Liver (tissue), 9 donors: ENCODE results near the gene RNASEH2A. TPM values are rescaled to one million over a fixed set of nuclear protein-coding genes. Genes with fewer than 3 reads are reported as not detected.

ENCODE experiments used
- DNase-seq: peaks from one replicate; pipeline ENCODE4 v3.0.0-alpha.2; 2017; ENCODE audit warnings: low spot score
- H3K27ac ChIP-seq, 2 donors: one replicate each; pipeline ENCODE4 v1.7.0; 2013; ENCODE audit warnings: inconsistent platforms in 2 of 2, low read length in 2 of 2, control low read depth in 1 of 2, low read depth in 1 of 2, mild to moderate bottlenecking in 1 of 2
- H3K27me3 ChIP-seq, 4 donors: one replicate each; pipeline versions ENCODE4 v1.6.1 to v1.7.0; 2013; ENCODE audit warnings: low read length in 3 of 4, inconsistent platforms in 1 of 4, mild to moderate bottlenecking in 1 of 4, moderate library complexity in 1 of 4; ENCODE audit not compliant: control insufficient read depth in 4 of 4, insufficient read depth in 4 of 4
- H3K36me3 ChIP-seq, 4 donors: one replicate each; pipeline versions ENCODE4 v1.6.1 to v1.7.0; 2013; ENCODE audit warnings: low read length in 3 of 4, mild to moderate bottlenecking in 3 of 4, low read depth in 1 of 4, moderate library complexity in 1 of 4; ENCODE audit not compliant: control insufficient read depth in 4 of 4, insufficient read depth in 3 of 4
- H3K4me1 ChIP-seq, 4 donors: one replicate each; pipeline versions ENCODE4 v1.6.1 to v1.7.0; 2013; ENCODE audit warnings: low read length in 3 of 4, mild to moderate bottlenecking in 3 of 4, moderate library complexity in 1 of 4; ENCODE audit not compliant: control insufficient read depth in 4 of 4, insufficient read depth in 4 of 4
- H3K4me3 ChIP-seq, 3 donors: one replicate each; pipeline versions ENCODE4 v1.6.1 to v1.7.0; 2013; ENCODE audit warnings: low read length in 3 of 3, control low read depth in 1 of 3, low read depth in 1 of 3, mild to moderate bottlenecking in 1 of 3
- H3K9ac ChIP-seq, 2 donors: one replicate each; pipeline ENCODE4 v1.7.0; 2013; ENCODE audit warnings: low read length in 2 of 2, mild to moderate bottlenecking in 2 of 2, moderate library complexity in 2 of 2, control low read depth in 1 of 2, low read depth in 1 of 2
- H3K9me3 ChIP-seq, 4 donors: one replicate each; pipeline versions ENCODE4 v1.6.1 to v1.7.0; 2013; ENCODE audit warnings: low read length in 3 of 4; ENCODE audit not compliant: control insufficient read depth in 4 of 4
- EGR1 ChIP-seq, 2 donors: IDR thresholded peaks; 2 replicates each; pipeline ENCODE4 v1.6.1; 2016 to 2018; ENCODE audit warnings: antibody characterized with exemption in 2 of 2, low read depth in 2 of 2
- FOXA1 ChIP-seq: IDR thresholded peaks from 2 replicates; pipeline ENCODE4 v1.6.1; 2016; ENCODE audit warnings: antibody characterized with exemption
- FOXA2 ChIP-seq: IDR thresholded peaks from 2 replicates; pipeline ENCODE4 v1.6.1; 2016; ENCODE audit warnings: antibody characterized with exemption
- GABPA ChIP-seq, 2 donors: IDR thresholded peaks in 1 of 2; conservative IDR thresholded peaks in 1 of 2; 2 replicates each; pipeline ENCODE4 v1.6.1; 2016; ENCODE audit warnings: antibody characterized with exemption in 2 of 2, mild to moderate bottlenecking in 1 of 2, moderate library complexity in 1 of 2
- HNF4A ChIP-seq, 2 donors: conservative IDR thresholded peaks; 2 replicates each; pipeline ENCODE4 v1.6.1; 2016; ENCODE audit warnings: antibody characterized with exemption in 2 of 2, mild to moderate bottlenecking in 2 of 2
- HNF4G ChIP-seq: IDR thresholded peaks from 2 replicates; pipeline ENCODE4 v1.6.1; 2016; ENCODE audit warnings: antibody characterized with exemption
- JUND ChIP-seq, 2 donors: IDR thresholded peaks; 2 replicates each; pipeline ENCODE4 v1.6.1; 2016; ENCODE audit warnings: antibody characterized with exemption in 2 of 2
- NR2F2 ChIP-seq: IDR thresholded peaks from 2 replicates; pipeline ENCODE4 v1.6.1; 2016; ENCODE audit warnings: antibody characterized with exemption
- RAD21 ChIP-seq, 2 donors: IDR thresholded peaks; 2 replicates each; pipeline ENCODE4 v1.6.1; 2016; ENCODE audit warnings: antibody characterized with exemption in 2 of 2, mild to moderate bottlenecking in 2 of 2
- RXRA ChIP-seq, 2 donors: IDR thresholded peaks; 2 replicates each; pipeline ENCODE4 v1.6.1; 2017 to 2018; ENCODE audit warnings: antibody characterized with exemption in 2 of 2, mild to moderate bottlenecking in 1 of 2
- SP1 ChIP-seq: IDR thresholded peaks from 2 replicates; pipeline ENCODE4 v1.6.1; 2018; ENCODE audit warnings: antibody characterized with exemption, mild to moderate bottlenecking
- TAF1 ChIP-seq: conservative IDR thresholded peaks from 2 replicates; pipeline ENCODE4 v1.6.1; 2016; ENCODE audit warnings: antibody characterized with exemption, mild to moderate bottlenecking
- YY1 ChIP-seq: IDR thresholded peaks from 2 replicates; pipeline ENCODE4 v1.6.1; 2016; ENCODE audit warnings: antibody characterized with exemption, mild to moderate bottlenecking
- WGBS: extraction: QIAGEN DNeasy Blood & Tissue Kit; methylation state at CpG from one replicate; pipeline ENCODE4 v1.1.7; 2013; 5-methylcytosine and 5-hydroxymethylcytosine counted together
- polyA plus RNA-seq, 2 donors: library from polyadenylated mRNA; stranded (reverse) in 1 of 2; unstranded in 1 of 2; fragments of 200-250 nt in 1 of 2; fragments of >200 nt in 1 of 2; fragmentation: Nextera tagmentation in 1 of 2; extraction: Ambion mirVana in 1 of 2; gene quantifications; one replicate each; pipeline versions ENCODE4 v1.2.1 to v1.2.3, GENCODE V29; 2013 to 2015
- total RNA-seq, 2 donors: library from RNA; depleted of rRNA; stranded (reverse); fragments of >200 nt; gene quantifications; one replicate each; pipeline ENCODE4 v1.2.3, GENCODE V29; 2014
- TF ChIP-seq, protein P1 (sequence below): fragments of 150-350 bp; IDR thresholded peaks from 2 replicates; pipeline ENCODE4 v1.5.1; 2017; ENCODE audit warnings: improper control_type of control experiment, low read depth, low read length; ENCODE audit not compliant: missing input control
- TF ChIP-seq, protein P2 (sequence below): IDR thresholded peaks from 2 replicates; pipeline ENCODE4 v1.6.1; 2016; ENCODE audit warnings: antibody characterized with exemption
- TF ChIP-seq, protein P3 (sequence below): IDR thresholded peaks from 2 replicates; pipeline ENCODE4 v1.6.1; 2016; ENCODE audit warnings: antibody characterized with exemption, mild to moderate bottlenecking
- donor health status: healthy.
- donor health status: healthy.
- donor health status: healthy.
- donor health status: healthy.
- donor health status: healthy.

RNASEH2A gene
- total and polyA plus RNA-seq, 4 donors: 1.8 to 17.5 (median 3.5) TPM

DNA sequence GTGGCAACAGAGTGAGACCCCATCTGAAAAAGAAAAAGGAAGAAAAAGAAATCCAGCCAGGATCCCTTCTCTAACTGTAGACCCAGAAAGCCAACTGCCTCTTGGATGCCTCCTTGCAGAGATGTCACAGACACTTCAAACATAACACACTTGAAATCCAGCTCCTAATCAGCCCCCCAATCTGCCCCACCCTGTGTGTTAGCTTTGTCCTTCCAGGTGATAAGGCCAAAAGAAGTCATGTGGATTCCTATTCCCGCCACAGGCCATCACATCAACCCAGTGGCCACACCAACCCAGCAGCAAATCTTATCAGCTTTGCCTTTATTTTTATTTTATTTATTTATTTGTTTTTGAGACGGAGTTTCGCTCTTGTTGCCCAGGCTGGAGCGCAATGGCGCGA is 46.7 kb upstream of the RNASEH2A start:
- Histone ChIP-seq H3K27ac (no peak overlapping the region), H3K9me3 (no peaks in the 10 kb centered on the region), H3K4me1 (peaks cover 2 to 14% (median 6%) of the 10 kb centered on the region in 4 donors), H3K9ac (no peak overlapping the region), H3K4me3 (no peak overlapping the region), H3K36me3 (peaks cover 2 to 12% (median 6%) of the 10 kb centered on the region in 4 donors), H3K27me3 (no peaks in the 10 kb centered on the region)
- TF ChIP-seq, protein P1, sequence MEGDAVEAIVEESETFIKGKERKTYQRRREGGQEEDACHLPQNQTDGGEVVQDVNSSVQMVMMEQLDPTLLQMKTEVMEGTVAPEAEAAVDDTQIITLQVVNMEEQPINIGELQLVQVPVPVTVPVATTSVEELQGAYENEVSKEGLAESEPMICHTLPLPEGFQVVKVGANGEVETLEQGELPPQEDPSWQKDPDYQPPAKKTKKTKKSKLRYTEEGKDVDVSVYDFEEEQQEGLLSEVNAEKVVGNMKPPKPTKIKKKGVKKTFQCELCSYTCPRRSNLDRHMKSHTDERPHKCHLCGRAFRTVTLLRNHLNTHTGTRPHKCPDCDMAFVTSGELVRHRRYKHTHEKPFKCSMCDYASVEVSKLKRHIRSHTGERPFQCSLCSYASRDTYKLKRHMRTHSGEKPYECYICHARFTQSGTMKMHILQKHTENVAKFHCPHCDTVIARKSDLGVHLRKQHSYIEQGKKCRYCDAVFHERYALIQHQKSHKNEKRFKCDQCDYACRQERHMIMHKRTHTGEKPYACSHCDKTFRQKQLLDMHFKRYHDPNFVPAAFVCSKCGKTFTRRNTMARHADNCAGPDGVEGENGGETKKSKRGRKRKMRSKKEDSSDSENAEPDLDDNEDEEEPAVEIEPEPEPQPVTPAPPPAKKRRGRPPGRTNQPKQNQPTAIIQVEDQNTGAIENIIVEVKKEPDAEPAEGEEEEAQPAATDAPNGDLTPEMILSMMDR: no peak
- TF ChIP-seq FOXA2 (no peak), GABPA (IDR thresholded peaks at IDR 0.05 in 1 of 2, conservative IDR thresholded peaks at IDR 0.05 in 1 of 2) (no peak)
- 92% methylated on average over 6 of the region's 6 CpGs for WGBS
- no peak for DNase-seq

DNA sequence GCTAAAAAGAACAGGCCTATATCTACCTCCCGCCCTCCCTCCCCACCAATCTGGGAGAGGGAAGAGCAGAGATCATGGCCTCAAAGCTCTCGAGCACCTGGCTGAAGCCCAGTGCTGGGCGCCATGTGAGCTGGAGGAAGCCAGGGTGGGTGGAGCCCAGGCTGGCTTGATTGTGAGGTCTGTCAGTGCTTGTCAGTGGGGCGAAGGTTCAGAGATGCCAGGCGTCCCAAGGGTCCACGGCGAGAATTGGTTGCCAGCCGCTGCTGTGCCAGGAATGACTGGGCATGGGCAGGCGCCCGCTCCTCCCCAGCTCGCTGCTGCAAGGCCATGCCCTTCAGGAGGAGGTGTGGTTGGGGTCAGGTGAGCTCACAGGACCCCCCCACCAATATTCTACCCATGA is 43.3 kb upstream of the RNASEH2A start:
- Histone ChIP-seq H3K4me1 (peaks cover 0 to 15% (median 1%) of the 10 kb centered on the region in 4 donors), H3K36me3 (peaks cover 4 to 18% (median 8%) of the 10 kb centered on the region in 4 donors), H3K27me3 (no peaks in the 10 kb centered on the region), H3K27ac (no peak overlapping the region), H3K9me3 (no peaks in the 10 kb centered on the region), H3K9ac (no peak overlapping the region), H3K4me3 (no peak overlapping the region)
- 68% methylated on average over 11 of the region's 11 CpGs for WGBS
- DNase-seq: no peak
- TF ChIP-seq FOXA1 (no peak), JUND (IDR thresholded peaks at IDR 0.05) (no peak), NR2F2 (no peak), HNF4A (conservative IDR thresholded peaks at IDR 0.05) (no peak), RAD21 (IDR thresholded peaks at IDR 0.05) (no peak), RXRA (IDR thresholded peaks at IDR 0.05) (no peak), SP1 (no peak)
- TF ChIP-seq, protein P1: no peak

DNA sequence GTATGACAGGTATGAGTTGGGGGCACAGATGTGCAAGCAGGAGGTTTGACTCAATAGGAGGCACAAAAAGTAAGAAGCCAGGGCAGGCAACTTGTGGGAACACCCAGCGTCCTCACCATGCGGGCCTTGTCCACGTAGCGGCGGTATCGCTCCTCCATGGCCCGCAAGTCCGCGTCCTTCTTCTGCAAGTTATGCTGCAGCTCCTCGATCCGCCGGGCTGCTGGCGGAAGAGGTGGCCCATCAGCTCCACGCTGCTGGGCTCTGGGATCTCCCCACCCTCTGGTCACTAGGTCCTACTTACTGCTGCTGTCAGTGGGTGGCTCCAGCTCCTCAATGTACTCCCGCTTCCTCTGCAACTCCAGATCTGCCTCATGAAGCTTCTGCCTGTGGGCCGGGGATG is 41.7 kb upstream of the RNASEH2A start:
- H3K9me3 ChIP-seq: no peaks in the 10 kb centered on the region
- no peaks in the 10 kb centered on the region for H3K27me3 ChIP-seq
- peaks cover 0 to 14% (median under 1%) of the 10 kb centered on the region in 4 donors for H3K4me1 ChIP-seq
- no peak overlapping the region for H3K4me3 ChIP-seq
- no peak overlapping the region for H3K27ac ChIP-seq
- TF ChIP-seq TAF1: no peak
- no peak for TF ChIP-seq EGR1 (IDR thresholded peaks at IDR 0.05; ENCODE audit: low read depth in 2 of 2)
- TF ChIP-seq JUND (IDR thresholded peaks at IDR 0.05): no peak
- no peak for TF ChIP-seq HNF4A (conservative IDR thresholded peaks at IDR 0.05)
- no peak for TF ChIP-seq YY1
- TF ChIP-seq HNF4G: no peak
- TF ChIP-seq FOXA2: no peak
- TF ChIP-seq, protein P2, sequence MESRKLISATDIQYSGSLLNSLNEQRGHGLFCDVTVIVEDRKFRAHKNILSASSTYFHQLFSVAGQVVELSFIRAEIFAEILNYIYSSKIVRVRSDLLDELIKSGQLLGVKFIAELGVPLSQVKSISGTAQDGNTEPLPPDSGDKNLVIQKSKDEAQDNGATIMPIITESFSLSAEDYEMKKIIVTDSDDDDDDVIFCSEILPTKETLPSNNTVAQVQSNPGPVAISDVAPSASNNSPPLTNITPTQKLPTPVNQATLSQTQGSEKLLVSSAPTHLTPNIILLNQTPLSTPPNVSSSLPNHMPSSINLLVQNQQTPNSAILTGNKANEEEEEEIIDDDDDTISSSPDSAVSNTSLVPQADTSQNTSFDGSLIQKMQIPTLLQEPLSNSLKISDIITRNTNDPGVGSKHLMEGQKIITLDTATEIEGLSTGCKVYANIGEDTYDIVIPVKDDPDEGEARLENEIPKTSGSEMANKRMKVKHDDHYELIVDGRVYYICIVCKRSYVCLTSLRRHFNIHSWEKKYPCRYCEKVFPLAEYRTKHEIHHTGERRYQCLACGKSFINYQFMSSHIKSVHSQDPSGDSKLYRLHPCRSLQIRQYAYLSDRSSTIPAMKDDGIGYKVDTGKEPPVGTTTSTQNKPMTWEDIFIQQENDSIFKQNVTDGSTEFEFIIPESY: no peak
- no peak for TF ChIP-seq FOXA1
- TF ChIP-seq RXRA (IDR thresholded peaks at IDR 0.05): no peak
- TF ChIP-seq, protein P3, sequence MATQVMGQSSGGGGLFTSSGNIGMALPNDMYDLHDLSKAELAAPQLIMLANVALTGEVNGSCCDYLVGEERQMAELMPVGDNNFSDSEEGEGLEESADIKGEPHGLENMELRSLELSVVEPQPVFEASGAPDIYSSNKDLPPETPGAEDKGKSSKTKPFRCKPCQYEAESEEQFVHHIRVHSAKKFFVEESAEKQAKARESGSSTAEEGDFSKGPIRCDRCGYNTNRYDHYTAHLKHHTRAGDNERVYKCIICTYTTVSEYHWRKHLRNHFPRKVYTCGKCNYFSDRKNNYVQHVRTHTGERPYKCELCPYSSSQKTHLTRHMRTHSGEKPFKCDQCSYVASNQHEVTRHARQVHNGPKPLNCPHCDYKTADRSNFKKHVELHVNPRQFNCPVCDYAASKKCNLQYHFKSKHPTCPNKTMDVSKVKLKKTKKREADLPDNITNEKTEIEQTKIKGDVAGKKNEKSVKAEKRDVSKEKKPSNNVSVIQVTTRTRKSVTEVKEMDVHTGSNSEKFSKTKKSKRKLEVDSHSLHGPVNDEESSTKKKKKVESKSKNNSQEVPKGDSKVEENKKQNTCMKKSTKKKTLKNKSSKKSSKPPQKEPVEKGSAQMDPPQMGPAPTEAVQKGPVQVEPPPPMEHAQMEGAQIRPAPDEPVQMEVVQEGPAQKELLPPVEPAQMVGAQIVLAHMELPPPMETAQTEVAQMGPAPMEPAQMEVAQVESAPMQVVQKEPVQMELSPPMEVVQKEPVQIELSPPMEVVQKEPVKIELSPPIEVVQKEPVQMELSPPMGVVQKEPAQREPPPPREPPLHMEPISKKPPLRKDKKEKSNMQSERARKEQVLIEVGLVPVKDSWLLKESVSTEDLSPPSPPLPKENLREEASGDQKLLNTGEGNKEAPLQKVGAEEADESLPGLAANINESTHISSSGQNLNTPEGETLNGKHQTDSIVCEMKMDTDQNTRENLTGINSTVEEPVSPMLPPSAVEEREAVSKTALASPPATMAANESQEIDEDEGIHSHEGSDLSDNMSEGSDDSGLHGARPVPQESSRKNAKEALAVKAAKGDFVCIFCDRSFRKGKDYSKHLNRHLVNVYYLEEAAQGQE: no peak
- TF ChIP-seq SP1: no peak
- TF ChIP-seq RAD21 (IDR thresholded peaks at IDR 0.05): no peak
- 98% methylated on average over 16 of the region's 16 CpGs for WGBS
- no peak overlapping the region for H3K9ac ChIP-seq
- DNase-seq: no peak
- H3K36me3 ChIP-seq: peaks cover 5 to 25% (median 10%) of the 10 kb centered on the region in 4 donors
